GM19328 (cell line): ENCODE measurements around the gene SAMD4A.
A peak's percentile ranks its signal among the peaks of the same experiment; 100 is the strongest.
"Not testable (repeated sequence)": the region's sequence is repeated elsewhere in the genome, so short reads cannot be mapped to it uniquely, and the experiment has no call there.

Experiments used
- ATAC-seq: cut with Tn5 transposase; IDR thresholded peaks from one replicate; pipeline ENCODE4 v1.9.1; 2021; ENCODE audit warnings: mild to moderate bottlenecking, moderate library complexity; ENCODE audit not compliant: unreplicated experiment

Gene SAMD4A

GRCh38 chr14:54792288-54792687 is 225.4 kb downstream of the SAMD4A start:
- no peak for ATAC-seq

DNA sequence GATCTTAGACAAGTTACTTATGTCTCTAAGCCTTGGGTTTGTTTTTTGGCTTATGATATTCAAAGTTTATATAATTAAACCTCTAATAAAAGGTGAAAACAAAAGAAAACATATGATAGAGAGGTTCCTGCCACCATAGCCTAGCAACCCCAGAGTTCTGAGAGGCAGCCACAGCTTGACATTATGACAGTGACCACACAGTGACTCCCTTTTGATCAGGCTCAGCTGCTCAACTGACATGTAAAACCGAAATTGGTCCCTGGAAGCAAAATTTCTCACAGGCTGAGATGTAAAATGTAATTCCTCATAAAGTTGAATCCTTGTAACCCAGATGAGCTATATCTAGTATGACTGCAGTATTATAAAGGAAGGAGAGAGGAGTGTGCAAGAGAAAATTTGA is 227.2 kb downstream of the SAMD4A start:
- ATAC-seq = no peak

- no peak for ATAC-seq
These were observed 227.9 kb downstream of the SAMD4A start for GRCh38 chr14:54794796-54795195.

GRCh38 chr14:54796961-54797360 is 230.0 kb downstream of the SAMD4A start:
- no peak for ATAC-seq

- ATAC-seq = no peak
These were observed 230.6 kb downstream of the SAMD4A start for GRCh38 chr14:54797556-54797955.

DNA sequence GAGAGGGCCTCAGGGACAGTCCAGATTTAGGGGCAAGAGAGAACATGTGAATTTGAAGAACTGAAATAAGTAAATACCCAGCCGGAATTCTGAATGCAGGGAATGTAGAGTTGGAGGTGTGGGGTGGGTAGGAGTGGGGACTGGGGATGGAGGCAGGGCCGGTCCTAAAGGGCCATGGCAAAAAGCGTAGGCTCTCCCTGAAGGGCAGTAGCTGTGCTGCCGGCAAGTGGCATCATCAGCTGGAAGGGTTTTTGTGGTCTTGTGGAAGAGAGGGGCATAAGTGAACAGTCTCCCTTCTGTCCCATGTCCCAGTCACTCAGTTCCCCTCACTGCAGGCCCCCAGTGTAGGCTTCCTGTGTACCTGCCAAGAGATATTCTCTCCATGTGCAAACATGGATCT is 231.1 kb downstream of the SAMD4A start:
- ATAC-seq = no peak

DNA sequence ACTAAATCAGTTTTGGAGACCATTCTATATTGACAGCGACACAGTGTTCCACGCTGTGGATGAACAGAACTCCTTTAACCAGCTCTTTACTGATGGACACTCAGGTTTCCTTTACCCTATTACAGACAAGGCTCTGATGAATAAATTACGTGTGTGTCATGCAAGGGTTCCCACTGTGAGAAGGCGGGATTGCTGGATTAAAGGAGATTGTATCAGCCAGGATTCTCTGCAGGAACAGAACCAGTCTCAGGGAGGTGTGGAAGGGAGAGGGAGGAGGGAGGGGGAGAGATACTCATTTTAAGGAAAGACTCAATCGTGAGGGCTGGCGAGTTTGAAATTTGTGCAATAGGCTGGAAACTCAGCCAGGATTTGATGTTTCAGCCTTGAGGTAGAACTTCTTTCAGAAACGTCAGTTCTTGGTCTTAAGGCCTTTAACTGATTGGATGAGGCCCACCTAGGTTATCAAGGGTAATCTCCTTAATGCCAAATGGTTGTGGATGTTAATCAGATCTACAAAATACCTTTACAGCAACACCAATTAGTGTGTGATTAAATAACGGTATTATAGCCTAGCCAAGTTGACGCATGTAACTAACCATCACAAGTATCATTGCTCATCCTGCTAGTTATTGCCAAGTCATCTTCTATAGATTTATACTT is 231.7 kb downstream of the SAMD4A start:
- no peak for ATAC-seq

DNA sequence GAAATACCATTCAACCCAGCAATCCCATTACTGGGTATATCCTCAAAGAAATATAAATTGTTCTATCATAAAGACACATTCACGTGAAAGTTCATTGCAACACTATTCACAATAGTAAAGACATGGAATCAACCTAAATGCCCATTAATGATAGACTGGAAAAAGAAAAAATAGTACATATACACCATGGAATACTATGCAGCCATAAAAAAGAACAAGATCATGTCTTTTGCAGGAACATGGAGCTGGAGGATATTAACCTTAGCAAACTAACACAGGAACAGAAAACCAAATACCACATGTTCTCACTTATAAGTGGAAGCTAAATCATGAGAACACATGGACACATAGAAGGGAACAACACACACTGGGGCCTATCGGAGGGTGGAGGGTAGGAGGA is 234.6 kb downstream of the SAMD4A start:
- not testable (repeated sequence) for ATAC-seq

- ATAC-seq = no peak
These were observed 236.5 kb downstream of the SAMD4A start for GRCh38 chr14:54803396-54803795.

DNA sequence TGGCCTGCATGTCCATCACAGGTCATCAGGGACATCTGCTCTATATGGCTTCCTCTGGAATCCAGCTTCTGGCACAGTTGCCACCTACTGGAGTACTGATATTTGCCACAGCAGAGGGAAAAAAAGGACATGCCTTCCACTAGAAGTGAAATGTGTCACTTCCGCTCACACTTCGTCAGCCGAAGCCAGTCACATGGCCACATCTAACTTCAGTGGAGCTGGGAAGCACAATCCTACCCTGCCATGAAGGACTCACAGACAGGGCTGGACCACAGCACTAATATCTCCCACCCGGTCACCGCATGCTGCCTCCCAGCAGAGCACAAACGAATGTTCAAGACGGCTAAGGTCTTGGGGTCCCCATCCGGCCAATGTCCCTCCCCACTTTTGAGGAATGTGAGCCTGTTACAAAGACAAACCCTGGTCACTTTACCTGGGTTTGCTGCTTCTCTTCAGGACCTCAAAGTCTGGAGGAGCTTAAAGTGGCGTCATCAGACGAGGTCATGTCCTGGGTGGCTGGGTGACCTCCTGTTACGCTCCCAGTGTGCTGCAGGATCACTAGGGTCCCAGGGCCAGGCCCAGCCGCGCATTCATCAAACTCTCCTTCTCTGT is 237.1 kb downstream of the SAMD4A start:
- no peak for ATAC-seq

GRCh38 chr14:54804538-54805041 is 237.7 kb downstream of the SAMD4A start:
- ATAC-seq = no peak

GRCh38 chr14:54805070-54805444 is 238.1 kb downstream of the SAMD4A start:
- ATAC-seq = no peak

GRCh38 chr14:54805445-54806322 is 238.8 kb downstream of the SAMD4A start:
- ATAC-seq = peak; percentile 49

- no peak for ATAC-seq
These were observed 239.7 kb downstream of the SAMD4A start for GRCh38 chr14:54806616-54807015.

DNA sequence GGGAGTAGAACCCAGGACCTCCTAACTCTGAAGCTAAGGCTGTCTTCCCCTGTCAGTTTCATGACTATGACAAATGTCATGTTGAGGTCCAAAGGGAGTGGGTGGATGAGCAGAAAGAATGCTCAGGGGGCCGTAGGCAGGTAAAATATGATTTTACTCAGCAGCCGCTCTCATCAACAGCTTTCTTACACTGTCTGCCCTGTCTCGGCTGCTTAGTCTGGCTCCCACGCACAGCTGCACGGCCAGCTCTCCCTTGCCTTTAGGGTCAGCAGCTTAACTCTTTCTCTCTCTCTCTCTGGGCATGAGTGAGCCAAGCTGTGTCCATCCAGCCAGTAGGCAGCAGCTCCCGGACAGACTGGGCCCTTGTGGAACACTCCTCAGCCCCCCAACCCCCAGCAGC is 240.5 kb downstream of the SAMD4A start:
- ATAC-seq = no peak

DNA sequence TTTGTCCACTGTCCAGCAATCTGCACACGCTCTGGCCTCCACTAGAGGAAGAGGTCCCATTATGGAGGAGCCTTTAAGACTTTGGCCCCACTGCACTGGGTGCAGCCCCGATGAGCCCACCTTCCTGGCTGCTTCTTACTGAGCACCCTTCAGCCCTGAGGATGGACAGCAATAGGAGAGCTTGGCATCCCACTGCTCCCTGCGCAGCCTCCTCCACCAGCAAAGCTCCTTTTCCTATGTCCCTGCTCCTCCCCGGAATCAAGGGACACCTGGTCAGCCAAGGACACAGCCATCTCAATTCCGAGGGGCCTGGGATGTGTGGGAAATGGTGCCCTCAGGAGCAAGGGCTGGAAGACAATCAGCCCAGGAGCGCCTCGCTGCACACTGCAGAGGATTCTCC is 241.0 kb downstream of the SAMD4A start:
- ATAC-seq = no peak

DNA sequence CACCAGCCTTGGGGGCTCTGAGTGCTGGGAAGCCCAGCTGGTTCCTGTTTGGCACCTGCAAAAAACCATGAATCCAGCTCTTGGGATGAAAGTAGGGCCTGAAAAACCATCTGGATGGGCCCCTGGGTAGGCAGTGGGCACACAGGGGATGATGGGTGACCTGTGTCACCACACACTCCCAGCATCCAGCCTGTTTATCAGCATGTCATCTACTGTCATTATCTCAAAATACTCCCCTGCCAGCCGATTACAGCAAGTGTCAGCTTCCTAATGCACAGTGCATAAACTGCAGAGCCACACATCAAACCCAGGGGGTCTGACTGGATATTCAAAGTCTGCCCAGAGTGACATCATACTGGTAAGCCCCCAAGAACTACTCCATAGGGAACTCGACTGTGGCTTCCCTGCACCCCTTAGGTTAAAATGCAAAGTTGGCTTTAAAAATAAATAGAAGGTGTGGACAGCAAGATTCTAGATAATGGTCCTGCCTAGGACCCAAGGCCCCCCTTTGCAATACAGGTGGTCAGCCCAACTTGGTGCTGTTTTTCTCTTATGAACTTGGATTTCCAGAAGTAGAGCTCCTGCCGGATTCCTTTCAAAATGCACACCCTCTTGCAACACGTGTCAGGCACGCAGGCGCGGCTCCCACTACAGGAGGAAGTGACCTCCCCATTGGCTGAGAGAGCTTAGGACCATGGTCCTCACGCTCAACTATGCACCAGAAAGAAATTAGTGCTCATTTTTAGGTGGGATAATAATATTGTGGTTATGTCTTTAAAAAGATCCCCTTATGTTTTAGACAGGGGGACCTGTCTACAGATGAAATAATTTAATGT is 241.6 kb downstream of the SAMD4A start:
- ATAC-seq = no peak

GRCh38 chr14:54809767-54810166 is 242.8 kb downstream of the SAMD4A start:
- no peak for ATAC-seq

DNA sequence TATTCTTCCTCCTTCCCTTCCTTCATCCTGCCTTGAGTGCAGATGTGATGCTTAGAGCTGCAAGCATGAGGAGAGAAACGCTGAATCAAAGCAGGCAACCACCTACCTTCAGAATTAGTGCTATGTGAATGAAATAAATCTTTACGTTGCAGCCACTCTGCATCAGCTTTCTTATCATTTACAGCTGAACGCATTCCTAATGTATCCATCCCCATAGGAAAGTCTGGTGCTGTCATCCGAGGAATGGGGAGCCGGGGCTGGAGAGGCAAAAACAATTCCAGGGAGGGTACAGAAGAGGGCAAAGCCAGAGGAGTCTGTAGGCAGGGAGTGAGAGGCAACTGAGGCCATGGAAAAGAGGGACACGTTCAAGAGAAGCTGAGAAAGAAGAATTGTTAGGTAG is 245.7 kb downstream of the SAMD4A start:
- ATAC-seq = no peak

- no peak for ATAC-seq
These were observed 246.2 kb downstream of the SAMD4A start for GRCh38 chr14:54813081-54813480.

- ATAC-seq = no peak
These were observed 247.1 kb downstream of the SAMD4A start for GRCh38 chr14:54814076-54814475.
